Measurements from ENCODE around the gene RALGPS1.

The RALGPS1 gene

GRCh38 chr9:127022913-127023660 is 108.5 kb downstream of the RALGPS1 start:
- no peak for DNase-seq

- no peak for DNase-seq
Observed at GRCh38 chr9:127025042-127025441, 110.5 kb downstream of the RALGPS1 start.

- no peak for DNase-seq
Observed at GRCh38 chr9:127027694-127028093, 113.1 kb downstream of the RALGPS1 start.

GRCh38 chr9:127029548-127029947 is 115.0 kb downstream of the RALGPS1 start:
- no peak for DNase-seq

GRCh38 chr9:127030814-127031740 is 116.5 kb downstream of the RALGPS1 start:
- no peak for DNase-seq

GRCh38 chr9:127032256-127032655 is 117.7 kb downstream of the RALGPS1 start:
- DNase-seq: no peak

GRCh38 chr9:127033061-127033460 is 118.5 kb downstream of the RALGPS1 start:
- DNase-seq: no peak

GRCh38 chr9:127033789-127034188 is 119.2 kb downstream of the RALGPS1 start:
- DNase-seq: no peak

- no peak for DNase-seq
Observed at GRCh38 chr9:127034691-127035090, 120.1 kb downstream of the RALGPS1 start.

- no peak for DNase-seq
Observed at GRCh38 chr9:127035423-127035822, 120.8 kb downstream of the RALGPS1 start.

GRCh38 chr9:127035948-127036347 is 121.4 kb downstream of the RALGPS1 start:
- no peak for DNase-seq

- DNase-seq: no peak
Observed at GRCh38 chr9:127036437-127036836, 121.9 kb downstream of the RALGPS1 start.

GRCh38 chr9:127038531-127038930 is 123.9 kb downstream of the RALGPS1 start:
- no peak for DNase-seq

GRCh38 chr9:127039492-127039891 is 124.9 kb downstream of the RALGPS1 start:
- DNase-seq: no peak

- DNase-seq: no peak
Observed at GRCh38 chr9:127045148-127045547, 130.6 kb downstream of the RALGPS1 start.

- peak in 1 of 2 experiments; percentile 23 for DNase-seq
Observed at GRCh38 chr9:127047971-127048370, 133.4 kb downstream of the RALGPS1 start.

GRCh38 chr9:127049044-127049443 is 134.5 kb downstream of the RALGPS1 start:
- DNase-seq: no peak

- no peak for DNase-seq
Observed at GRCh38 chr9:127049581-127049980, 135.0 kb downstream of the RALGPS1 start.

GRCh38 chr9:127050152-127050551 is 135.6 kb downstream of the RALGPS1 start:
- DNase-seq: no peak

GRCh38 chr9:127050591-127051001 is 136.0 kb downstream of the RALGPS1 start:
- no peak for DNase-seq

- no peak for DNase-seq
Observed at GRCh38 chr9:127051881-127052595, 137.5 kb downstream of the RALGPS1 start.

GRCh38 chr9:127053057-127053821 is 138.7 kb downstream of the RALGPS1 start:
- no peak for DNase-seq

Data from NCI-H524 (cell line).